RCC 7860 (cell line): Measurements from ENCODE around the gene BPIFA1.
A peak's percentile ranks its signal among the peaks of the same experiment; 100 is the strongest.

Source experiments
- DNase-seq: peaks from one replicate; pipeline ENCODE4 v3.0.0-alpha.2; 2015; ENCODE audit warnings: low spot score
- FAIRE-seq: peaks from 2 replicates; lab custom pipeline; 2012; peaks lifted over from hg19 to GRCh38; lab: Jason Lieb, UNC

BPIFA1 gene

GRCh38 chr20:33239979-33240736 is 4.4 kb downstream of the BPIFA1 start:
- DNase-seq, result no peak
- no peak for FAIRE-seq

- FAIRE-seq (no peak), DNase-seq (no peak)
Measured at GRCh38 chr20:33240923-33241322, 5.1 kb downstream of the BPIFA1 start.

- no peak for DNase-seq
- FAIRE-seq, result no peak
Measured at GRCh38 chr20:33242319-33243100, 6.7 kb downstream of the BPIFA1 start.

GRCh38 chr20:33246077-33246476 is 10.3 kb downstream of the BPIFA1 start:
- FAIRE-seq, result no peak
- DNase-seq, result no peak

GRCh38 chr20:33249456-33249855 is 13.7 kb downstream of the BPIFA1 start:
- no peak for FAIRE-seq
- DNase-seq, result no peak

- no peak for FAIRE-seq
- DNase-seq, result no peak
Measured at GRCh38 chr20:33250666-33251065, 14.9 kb downstream of the BPIFA1 start.

GRCh38 chr20:33251496-33251895 is 15.7 kb downstream of the BPIFA1 start:
- FAIRE-seq (no peak), DNase-seq (no peak)

GRCh38 chr20:33252460-33252859 is 16.7 kb downstream of the BPIFA1 start:
- no peak for FAIRE-seq
- DNase-seq, result no peak

- DNase-seq, result no peak
- FAIRE-seq, result no peak
Measured at GRCh38 chr20:33255005-33255404, 19.2 kb downstream of the BPIFA1 start.

- FAIRE-seq (no peak), DNase-seq (no peak)
Measured at GRCh38 chr20:33257237-33257636, 21.4 kb downstream of the BPIFA1 start.

- DNase-seq (no peak), FAIRE-seq (no peak)
Measured at GRCh38 chr20:33259371-33259770, 23.6 kb downstream of the BPIFA1 start.

- FAIRE-seq (no peak), DNase-seq (no peak)
Measured at GRCh38 chr20:33261465-33261864, 25.7 kb downstream of the BPIFA1 start.

GRCh38 chr20:33262658-33263065 is 26.9 kb downstream of the BPIFA1 start:
- FAIRE-seq (no peak), DNase-seq (peak; percentile 28)

GRCh38 chr20:33263784-33264183 is 28.0 kb downstream of the BPIFA1 start:
- DNase-seq (no peak), FAIRE-seq (no peak)

GRCh38 chr20:33267701-33268100 is 31.9 kb downstream of the BPIFA1 start:
- FAIRE-seq, result no peak
- DNase-seq, result no peak

GRCh38 chr20:33272155-33272873 is 36.5 kb downstream of the BPIFA1 start:
- FAIRE-seq, result no peak
- DNase-seq, result no peak

GRCh38 chr20:33273117-33273851 is 37.5 kb downstream of the BPIFA1 start:
- no peak for FAIRE-seq
- DNase-seq, result no peak

- FAIRE-seq (no peak), DNase-seq (no peak)
Measured at GRCh38 chr20:33275215-33275614, 39.4 kb downstream of the BPIFA1 start.

GRCh38 chr20:33275871-33276270 is 40.1 kb downstream of the BPIFA1 start:
- FAIRE-seq, result no peak
- DNase-seq, result no peak

- no peak for DNase-seq
- FAIRE-seq, result no peak
Measured at GRCh38 chr20:33276303-33277113, 40.7 kb downstream of the BPIFA1 start.
